Fibroblast of lung (primary cell): Measurements from ENCODE around the gene COL18A1. TPM values are rescaled to one million over a fixed set of nuclear protein-coding genes. Genes with fewer than 3 reads are reported as not detected.

Source experiments
- DNase-seq, 2 donors: peaks; one replicate each; pipeline versions ENCODE4 v3.0.0 to v3.0.0-alpha.2; 2010; ENCODE audit warnings: low read depth in 2 of 2
- H2AFZ ChIP-seq: 2 replicates; pipeline ENCODE4 v1.5.1; 2012; ENCODE audit warnings: low read length, control low read depth, inconsistent platforms
- H3K27ac ChIP-seq: 2 replicates; pipeline ENCODE4 v1.5.1; 2011; ENCODE audit warnings: low read length, control low read depth; ENCODE audit not compliant: insufficient read depth
- H3K27me3 ChIP-seq: 2 replicates; pipeline ENCODE4 v1.5.1; 2011; ENCODE audit warnings: mild to moderate bottlenecking, low read length; ENCODE audit not compliant: control insufficient read depth, insufficient read depth
- H3K36me3 ChIP-seq: 2 replicates; pipeline ENCODE4 v1.5.1; 2011; ENCODE audit warnings: low read length; ENCODE audit not compliant: control insufficient read depth, insufficient read depth
- H3K4me1 ChIP-seq: 2 replicates; pipeline ENCODE4 v1.5.1; 2011; ENCODE audit warnings: low read length; ENCODE audit not compliant: control insufficient read depth, insufficient read depth; ENCODE audit errors: extremely low read depth
- H3K4me2 ChIP-seq: 2 replicates; pipeline ENCODE4 v1.5.1; 2011; ENCODE audit warnings: low read length, control low read depth; ENCODE audit not compliant: insufficient read depth; ENCODE audit errors: extremely low read depth
- H3K4me3 ChIP-seq, 4 experiments: fragments of 200-600 bp in 1 of 4; sonication (generic) in 1 of 4; replicated peaks in 1 of 4; 2 replicates each; pipeline ENCODE4 v1.5.1; 2011 to 2016; ENCODE audit warnings: low read length in 4 of 4, low read depth in 3 of 4, mild to moderate bottlenecking in 3 of 4, control low read depth in 2 of 4, inconsistent platforms in 1 of 4, mixed read lengths in 1 of 4; ENCODE audit not compliant: insufficient read depth in 1 of 4; ENCODE audit errors: control extremely low read depth in 1 of 4
- H3K79me2 ChIP-seq: 2 replicates; pipeline ENCODE4 v1.5.1; 2012; ENCODE audit warnings: mild to moderate bottlenecking, low read length, inconsistent platforms; ENCODE audit not compliant: control insufficient read depth, insufficient read depth
- H3K9ac ChIP-seq: 2 replicates; pipeline ENCODE4 v1.5.1; 2011; ENCODE audit warnings: mild to moderate bottlenecking, low read length, control low read depth; ENCODE audit not compliant: insufficient read depth
- H3K9me3 ChIP-seq: 2 replicates; pipeline ENCODE4 v1.5.1; 2012; ENCODE audit warnings: low read depth, low read length; ENCODE audit not compliant: control insufficient read depth, insufficient read depth
- H4K20me1 ChIP-seq: 2 replicates; pipeline ENCODE4 v1.5.1; 2011; ENCODE audit warnings: low read length; ENCODE audit not compliant: control insufficient read depth, insufficient read depth; ENCODE audit errors: extremely low read depth
- EZH2 ChIP-seq: IDR thresholded peaks from 2 replicates; pipeline ENCODE4 v1.5.1; 2012; ENCODE audit warnings: low read length, control low read depth, mild to moderate bottlenecking; ENCODE audit errors: missing control alignments
- polyA plus RNA-seq, 2 donors: library from polyadenylated mRNA; depleted of rRNA in 1 of 2; stranded (reverse) in 1 of 2; unstranded in 1 of 2; fragments of >200 nt; gene quantifications; 2 replicates each; pipeline ENCODE4 v1.2.1, GENCODE V29; 2011 to 2012; ENCODE audit warnings: missing spikeins in 1 of 2
- total RNA-seq: library from RNA; depleted of rRNA; stranded (reverse); fragments of >200 nt; gene quantifications from 2 replicates; pipeline ENCODE4 v1.2.1, GENCODE V29; 2014
- TF ChIP-seq, protein P1 (sequence below), 2 donors: IDR thresholded peaks in 1 of 2; conservative IDR thresholded peaks in 1 of 2; 1 replicate in 1 of 2; 2 replicates in 1 of 2; pipeline ENCODE4 v1.5.1; 2011 to 2012; ENCODE audit warnings: low read length in 2 of 2, control low read depth in 1 of 2, inconsistent platforms in 1 of 2, low read depth in 1 of 2, mild to moderate bottlenecking in 1 of 2

Gene COL18A1
- total and polyA plus RNA-seq, 2 donors (not counting 1 experiment from before 2014, with no cell fraction given): 24.3 to 38.8 TPM

GRCh38 chr21:45475797-45476570 is 71.0 kb downstream of the COL18A1 start:
- peaks cover 12% of the 10 kb centered on the region for H3K36me3 ChIP-seq
- H3K9ac ChIP-seq: no peak overlapping the region
- H2AFZ ChIP-seq: no peak overlapping the region
- TF ChIP-seq EZH2: no peak
- TF ChIP-seq, protein P1, sequence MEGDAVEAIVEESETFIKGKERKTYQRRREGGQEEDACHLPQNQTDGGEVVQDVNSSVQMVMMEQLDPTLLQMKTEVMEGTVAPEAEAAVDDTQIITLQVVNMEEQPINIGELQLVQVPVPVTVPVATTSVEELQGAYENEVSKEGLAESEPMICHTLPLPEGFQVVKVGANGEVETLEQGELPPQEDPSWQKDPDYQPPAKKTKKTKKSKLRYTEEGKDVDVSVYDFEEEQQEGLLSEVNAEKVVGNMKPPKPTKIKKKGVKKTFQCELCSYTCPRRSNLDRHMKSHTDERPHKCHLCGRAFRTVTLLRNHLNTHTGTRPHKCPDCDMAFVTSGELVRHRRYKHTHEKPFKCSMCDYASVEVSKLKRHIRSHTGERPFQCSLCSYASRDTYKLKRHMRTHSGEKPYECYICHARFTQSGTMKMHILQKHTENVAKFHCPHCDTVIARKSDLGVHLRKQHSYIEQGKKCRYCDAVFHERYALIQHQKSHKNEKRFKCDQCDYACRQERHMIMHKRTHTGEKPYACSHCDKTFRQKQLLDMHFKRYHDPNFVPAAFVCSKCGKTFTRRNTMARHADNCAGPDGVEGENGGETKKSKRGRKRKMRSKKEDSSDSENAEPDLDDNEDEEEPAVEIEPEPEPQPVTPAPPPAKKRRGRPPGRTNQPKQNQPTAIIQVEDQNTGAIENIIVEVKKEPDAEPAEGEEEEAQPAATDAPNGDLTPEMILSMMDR (conservative IDR thresholded peaks at IDR 0.05 in 1 of 2, IDR thresholded peaks at IDR 0.05 in 1 of 2; ENCODE audit: low read depth in 1 of 2, low read length in 2 of 2): no peak
- no peak overlapping the region for H3K4me3 ChIP-seq
- H3K9me3 ChIP-seq: no peaks in the 10 kb centered on the region
- no peak overlapping the region for H3K27ac ChIP-seq
- H3K4me1 ChIP-seq: peaks cover 9% of the 10 kb centered on the region
- no peaks in the 10 kb centered on the region for H4K20me1 ChIP-seq
- peaks cover 3% of the 10 kb centered on the region for H3K79me2 ChIP-seq
- no peak overlapping the region for H3K4me2 ChIP-seq
- no peaks in the 10 kb centered on the region for H3K27me3 ChIP-seq
- DNase-seq: no peak

DNA sequence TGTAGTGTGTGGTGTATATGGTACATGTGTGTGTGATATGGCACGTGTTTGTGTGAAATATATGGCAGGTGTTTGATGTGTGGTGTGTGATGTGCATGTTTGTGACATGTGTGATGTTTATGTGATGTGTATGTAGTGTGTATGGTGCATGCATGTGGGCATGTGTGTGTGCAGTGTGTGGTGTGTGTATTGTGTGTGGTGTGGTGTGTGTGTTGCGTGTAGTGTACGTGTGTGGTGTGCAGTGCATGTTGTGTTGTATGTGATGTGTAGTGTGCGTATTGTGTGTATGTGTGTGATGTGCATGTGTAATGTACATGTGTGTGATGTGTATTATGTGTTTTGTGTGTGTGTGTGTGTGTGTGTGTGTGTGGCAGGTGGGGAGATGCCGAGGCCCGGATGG is 71.6 kb downstream of the COL18A1 start:
- H3K4me3 ChIP-seq: no peak overlapping the region
- H3K27me3 ChIP-seq: no peaks in the 10 kb centered on the region
- H3K36me3 ChIP-seq: peaks cover 14% of the 10 kb centered on the region
- H3K79me2 ChIP-seq: peaks cover 3% of the 10 kb centered on the region
- H4K20me1 ChIP-seq: no peaks in the 10 kb centered on the region
- no peaks in the 10 kb centered on the region for H3K9me3 ChIP-seq
- no peak for DNase-seq
- no peak overlapping the region for H3K27ac ChIP-seq
- H2AFZ ChIP-seq: no peak overlapping the region
- peaks cover 7% of the 10 kb centered on the region for H3K4me1 ChIP-seq
- H3K4me2 ChIP-seq: no peak overlapping the region
- H3K9ac ChIP-seq: no peak overlapping the region
- no peak for TF ChIP-seq EZH2
- TF ChIP-seq, protein P1 (conservative IDR thresholded peaks at IDR 0.05 in 1 of 2, IDR thresholded peaks at IDR 0.05 in 1 of 2; ENCODE audit: low read depth in 1 of 2, low read length in 2 of 2): no peak

DNA sequence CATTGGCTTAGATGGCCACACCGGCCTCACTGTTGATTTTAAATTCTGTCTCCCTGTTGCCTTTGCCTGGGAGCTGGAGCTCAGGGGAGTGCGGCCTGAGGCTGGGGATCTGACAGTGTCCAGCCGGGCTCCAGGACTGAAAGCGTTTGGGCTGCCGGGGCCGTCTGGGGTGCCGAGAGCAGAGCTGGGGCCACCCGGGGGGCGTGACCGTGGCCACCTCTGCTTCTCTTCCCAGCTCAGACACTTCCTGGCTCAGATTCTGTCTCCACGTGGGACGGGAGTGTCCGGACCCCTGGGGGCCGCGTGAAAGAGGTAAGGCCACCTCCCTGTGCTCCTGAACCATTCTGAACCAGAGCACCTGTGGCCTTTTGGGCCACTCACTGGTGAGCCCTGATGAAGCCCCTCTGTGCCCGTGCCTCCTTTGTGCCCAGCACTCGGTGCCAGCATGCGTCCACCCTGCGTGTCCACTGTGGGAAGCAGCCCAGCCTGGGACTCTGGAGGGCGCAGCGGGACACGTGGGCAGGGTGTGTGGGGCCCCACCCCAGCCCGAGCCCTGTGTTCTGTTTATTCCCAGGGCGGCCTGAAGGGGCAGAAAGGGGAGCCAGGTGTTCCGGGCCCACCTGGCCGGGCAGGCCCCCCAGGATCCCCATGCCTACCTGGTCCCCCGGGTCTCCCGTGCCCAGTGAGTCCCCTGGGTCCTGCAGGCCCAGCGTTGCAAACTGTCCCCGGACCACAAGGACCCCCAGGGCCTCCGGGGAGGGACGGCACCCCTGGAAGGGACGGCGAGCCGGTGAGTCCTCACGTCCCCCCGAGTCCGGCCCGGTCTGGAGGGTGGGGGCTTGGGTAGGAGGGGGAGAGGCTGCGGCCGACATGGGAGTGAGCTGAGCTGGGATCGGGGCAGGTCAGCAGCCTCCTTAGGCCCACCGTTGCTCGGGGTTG is 72.5 kb downstream of the COL18A1 start:
- TF ChIP-seq, protein P1 (conservative IDR thresholded peaks at IDR 0.05 in 1 of 2, IDR thresholded peaks at IDR 0.05 in 1 of 2; ENCODE audit: low read depth in 1 of 2, low read length in 2 of 2): no peak
- TF ChIP-seq EZH2: no peak
- no peak overlapping the region for H3K4me2 ChIP-seq
- no peak overlapping the region for H3K4me3 ChIP-seq
- no peaks in the 10 kb centered on the region for H3K27me3 ChIP-seq
- H3K79me2 ChIP-seq: peaks cover 3% of the 10 kb centered on the region
- H2AFZ ChIP-seq: no peak overlapping the region
- H3K9ac ChIP-seq: no peak overlapping the region
- H3K9me3 ChIP-seq: no peaks in the 10 kb centered on the region
- H3K27ac ChIP-seq: no peak overlapping the region
- H3K36me3 ChIP-seq: peaks cover 16% of the 10 kb centered on the region
- H4K20me1 ChIP-seq: no peaks in the 10 kb centered on the region
- no peak for DNase-seq
- peaks cover 3% of the 10 kb centered on the region for H3K4me1 ChIP-seq
